ENCODE data around the gene NMD3. TPM values are rescaled to one million over a fixed set of nuclear protein-coding genes. Genes with fewer than 3 reads are reported as not detected.

The NMD3 gene
- total RNA-seq, 1 experiment from 2014 or later = 55.6 TPM

- Histone ChIP-seq H3K23me2 (ENCODE audit: insufficient read length, low read depth, low read length, poor library complexity, severe bottlenecking) (no peaks in the 10 kb centered on the region), H3T11ph (ENCODE audit: low read length) (no peak overlapping the region), H4K20me1 (ENCODE audit: control insufficient read depth, insufficient read depth, insufficient read length) (no peaks in the 10 kb centered on the region), H3K4ac (ENCODE audit: low read depth, low read length) (no peak overlapping the region), H2BK5ac (ENCODE audit: insufficient read length, low read length) (no peak overlapping the region), H3K79me1 (ENCODE audit: insufficient read depth, low read depth, low read length, poor library complexity, severe bottlenecking) (no peaks in the 10 kb centered on the region), H2BK120ac (ENCODE audit: low read depth, low read length, poor library complexity, severe bottlenecking) (no peak overlapping the region), H3K9me3 (ENCODE audit: control insufficient read depth, low read depth, low read length) (no peaks in the 10 kb centered on the region), H2BK20ac (ENCODE audit: low read depth, low read length, poor library complexity, severe bottlenecking) (no peak overlapping the region), H3K18ac (ENCODE audit: insufficient read length, low read depth, low read length) (no peak overlapping the region), H3K9ac (ENCODE audit: extremely low read depth, insufficient read length, low read length) (no peak overlapping the region), H3K56ac (ENCODE audit: insufficient read length, low read depth, low read length) (no peak overlapping the region), H2BK15ac (ENCODE audit: low read depth, low read length) (no peak overlapping the region), H2AFZ (ENCODE audit: low read length) (no peak overlapping the region), H3K79me2 (ENCODE audit: insufficient read depth, low read length) (no peaks in the 10 kb centered on the region), H4K91ac (ENCODE audit: insufficient read length, low read depth, low read length) (no peak overlapping the region), H3K4me1 (ENCODE audit: insufficient read depth, low read length) (no peaks in the 10 kb centered on the region), H2BK12ac (ENCODE audit: insufficient read length, low read depth, low read length) (no peak overlapping the region), H4K8ac (replicated peaks; ENCODE audit: insufficient read length, low read depth, low read length) (no peak overlapping the region), H3K23ac (ENCODE audit: insufficient read length, low read depth, low read length) (no peak overlapping the region), H3K14ac (ENCODE audit: insufficient read depth, low read length) (no peak overlapping the region), H3K27me3 (ENCODE audit: insufficient read depth, low read length) (no peaks in the 10 kb centered on the region), H3K27ac (ENCODE audit: insufficient read length, low read depth, low read length) (no peak overlapping the region), H2AK5ac (ENCODE audit: insufficient read length, low read length) (no peak overlapping the region), H3K4me2 (ENCODE audit: insufficient read depth, insufficient read length, low read length) (no peak overlapping the region), H4K5ac (ENCODE audit: insufficient read length, low read depth, low read length) (no peak overlapping the region)
- TF ChIP-seq CTCF (conservative IDR thresholded peaks at IDR 0.05) = no peak
- no peak for DNase-seq
- Mint-ChIP-seq H3K27ac (no peak overlapping the region), H3K4me1 (no peaks in the 10 kb centered on the region), H3K36me3 (ENCODE audit: insufficient read depth in 1 of 3, low read depth in 3 of 3) (no peaks in the 10 kb centered on the region), H3K27me3 (ENCODE audit: low read depth) (no peaks in the 10 kb centered on the region), H3K9me3 (peaks cover 0 to 3% of the 10 kb centered on the region in 2 experiments; a peak in 3 of 5 replicates), H3K4me3 (no peak overlapping the region)
- WGBS (ENCODE audit: extremely low coverage, insufficient read length, low lambda C conversion rate) = no CpG with 5 or more reads among the region's 4 CpGs
These were observed 68.1 kb downstream of the NMD3 start for GRCh38 chr3:161289174-161289573.
